HL-60 (cell line): Measurements from ENCODE around the gene MFSD6.

Experiments used
- DNase-seq, 2 experiments: peaks; one replicate each; pipeline ENCODE4 v3.0.0-alpha.2; 2010 to 2020; ENCODE audit warnings: low read depth in 1 of 2, low spot score in 1 of 2
- H3K27ac ChIP-seq: fragments of 250-450 bp; sonication (Bioruptor Pico); replicated peaks from 2 replicates; pipeline ENCODE4 v1.5.1; 2020; ENCODE audit warnings: mild to moderate bottlenecking, moderate library complexity
- H3K27me3 ChIP-seq: fragments of 250-450 bp; sonication (Bioruptor Pico); 2 replicates; pipeline ENCODE4 v1.5.1; 2021; ENCODE audit warnings: mild to moderate bottlenecking, moderate library complexity; ENCODE audit not compliant: insufficient read depth, poor library complexity, severe bottlenecking
- H3K4me3 ChIP-seq: replicated peaks from 2 replicates; pipeline ENCODE4 v1.5.1; 2011; ENCODE audit warnings: mild to moderate bottlenecking, control low read depth, low read length; ENCODE audit not compliant: insufficient read depth
- GABPA ChIP-seq: IDR thresholded peaks from 2 replicates; pipeline ENCODE4 v1.6.1; 2012; ENCODE audit warnings: low read depth
- POLR2AphosphoS5 ChIP-seq: IDR thresholded peaks from 2 replicates; pipeline ENCODE4 v1.6.1; 2012; ENCODE audit warnings: low read depth
- SPI1 ChIP-seq: IDR thresholded peaks from 2 replicates; pipeline ENCODE4 v1.6.1; 2012; ENCODE audit warnings: low read depth, mild to moderate bottlenecking, borderline replicate concordance
- TF ChIP-seq, protein P1 (sequence below): IDR thresholded peaks from 2 replicates; pipeline ENCODE4 v1.6.1; 2012; ENCODE audit warnings: low read depth; ENCODE audit not compliant: insufficient replicate concordance
- TF ChIP-seq, protein P2 (sequence below): IDR thresholded peaks from one replicate; pipeline ENCODE4 v1.5.1; 2011; ENCODE audit warnings: low read length, control low read depth, inconsistent platforms; ENCODE audit not compliant: insufficient read depth

The MFSD6 gene

DNA sequence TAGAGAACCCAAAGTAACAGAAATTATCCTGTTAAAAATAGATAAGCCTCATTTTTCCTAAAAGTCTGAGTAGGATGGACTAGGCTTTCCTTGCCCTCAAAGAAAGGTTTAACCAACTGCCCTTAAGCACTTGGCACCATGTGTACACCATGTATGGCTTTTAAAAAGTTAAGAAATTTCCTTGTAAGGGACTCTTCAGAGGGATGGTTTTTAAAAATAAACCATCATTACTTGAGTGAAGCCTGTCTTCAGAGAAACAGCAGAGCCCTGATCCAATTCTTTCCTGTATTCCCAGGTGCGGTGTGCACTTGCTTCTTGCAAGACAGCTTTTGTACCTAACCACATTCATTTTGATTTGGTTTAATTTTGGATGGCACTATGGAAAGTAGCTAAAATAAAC lies 127.4 kb downstream of the MFSD6 start:
- no peak for DNase-seq
- Histone ChIP-seq H3K27me3 (no peaks in the 10 kb centered on the region), H3K4me3 (no peak overlapping the region), H3K27ac (peak overlapping the region; percentile 86)
- TF ChIP-seq POLR2AphosphoS5 (no peak), SPI1 (no peak), GABPA (no peak)
- TF ChIP-seq, protein P1, sequence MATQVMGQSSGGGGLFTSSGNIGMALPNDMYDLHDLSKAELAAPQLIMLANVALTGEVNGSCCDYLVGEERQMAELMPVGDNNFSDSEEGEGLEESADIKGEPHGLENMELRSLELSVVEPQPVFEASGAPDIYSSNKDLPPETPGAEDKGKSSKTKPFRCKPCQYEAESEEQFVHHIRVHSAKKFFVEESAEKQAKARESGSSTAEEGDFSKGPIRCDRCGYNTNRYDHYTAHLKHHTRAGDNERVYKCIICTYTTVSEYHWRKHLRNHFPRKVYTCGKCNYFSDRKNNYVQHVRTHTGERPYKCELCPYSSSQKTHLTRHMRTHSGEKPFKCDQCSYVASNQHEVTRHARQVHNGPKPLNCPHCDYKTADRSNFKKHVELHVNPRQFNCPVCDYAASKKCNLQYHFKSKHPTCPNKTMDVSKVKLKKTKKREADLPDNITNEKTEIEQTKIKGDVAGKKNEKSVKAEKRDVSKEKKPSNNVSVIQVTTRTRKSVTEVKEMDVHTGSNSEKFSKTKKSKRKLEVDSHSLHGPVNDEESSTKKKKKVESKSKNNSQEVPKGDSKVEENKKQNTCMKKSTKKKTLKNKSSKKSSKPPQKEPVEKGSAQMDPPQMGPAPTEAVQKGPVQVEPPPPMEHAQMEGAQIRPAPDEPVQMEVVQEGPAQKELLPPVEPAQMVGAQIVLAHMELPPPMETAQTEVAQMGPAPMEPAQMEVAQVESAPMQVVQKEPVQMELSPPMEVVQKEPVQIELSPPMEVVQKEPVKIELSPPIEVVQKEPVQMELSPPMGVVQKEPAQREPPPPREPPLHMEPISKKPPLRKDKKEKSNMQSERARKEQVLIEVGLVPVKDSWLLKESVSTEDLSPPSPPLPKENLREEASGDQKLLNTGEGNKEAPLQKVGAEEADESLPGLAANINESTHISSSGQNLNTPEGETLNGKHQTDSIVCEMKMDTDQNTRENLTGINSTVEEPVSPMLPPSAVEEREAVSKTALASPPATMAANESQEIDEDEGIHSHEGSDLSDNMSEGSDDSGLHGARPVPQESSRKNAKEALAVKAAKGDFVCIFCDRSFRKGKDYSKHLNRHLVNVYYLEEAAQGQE = no peak
- TF ChIP-seq, protein P2, sequence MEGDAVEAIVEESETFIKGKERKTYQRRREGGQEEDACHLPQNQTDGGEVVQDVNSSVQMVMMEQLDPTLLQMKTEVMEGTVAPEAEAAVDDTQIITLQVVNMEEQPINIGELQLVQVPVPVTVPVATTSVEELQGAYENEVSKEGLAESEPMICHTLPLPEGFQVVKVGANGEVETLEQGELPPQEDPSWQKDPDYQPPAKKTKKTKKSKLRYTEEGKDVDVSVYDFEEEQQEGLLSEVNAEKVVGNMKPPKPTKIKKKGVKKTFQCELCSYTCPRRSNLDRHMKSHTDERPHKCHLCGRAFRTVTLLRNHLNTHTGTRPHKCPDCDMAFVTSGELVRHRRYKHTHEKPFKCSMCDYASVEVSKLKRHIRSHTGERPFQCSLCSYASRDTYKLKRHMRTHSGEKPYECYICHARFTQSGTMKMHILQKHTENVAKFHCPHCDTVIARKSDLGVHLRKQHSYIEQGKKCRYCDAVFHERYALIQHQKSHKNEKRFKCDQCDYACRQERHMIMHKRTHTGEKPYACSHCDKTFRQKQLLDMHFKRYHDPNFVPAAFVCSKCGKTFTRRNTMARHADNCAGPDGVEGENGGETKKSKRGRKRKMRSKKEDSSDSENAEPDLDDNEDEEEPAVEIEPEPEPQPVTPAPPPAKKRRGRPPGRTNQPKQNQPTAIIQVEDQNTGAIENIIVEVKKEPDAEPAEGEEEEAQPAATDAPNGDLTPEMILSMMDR = no peak

DNA sequence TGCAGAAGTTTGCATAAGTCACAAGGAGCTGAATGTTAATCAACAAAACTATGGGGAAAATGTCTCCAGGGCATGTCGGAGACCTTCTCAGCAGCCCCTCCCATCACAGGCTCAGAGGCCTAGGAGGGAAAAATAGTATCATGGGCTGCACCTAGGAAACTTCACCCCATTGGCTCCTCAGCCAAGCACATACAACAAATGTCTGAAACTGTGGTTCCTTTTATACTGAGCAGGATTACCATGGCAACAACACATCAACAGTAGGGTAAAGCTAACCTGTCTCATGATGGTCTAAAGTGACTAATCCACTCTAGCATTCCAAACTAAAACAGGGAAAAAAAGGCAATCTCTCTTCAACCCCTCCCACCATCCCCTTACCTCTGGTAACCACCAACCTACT lies 129.6 kb downstream of the MFSD6 start:
- Histone ChIP-seq H3K27ac (no peak overlapping the region), H3K4me3 (no peak overlapping the region), H3K27me3 (no peaks in the 10 kb centered on the region)
- TF ChIP-seq SPI1 = no peak
- DNase-seq = peak in 1 of 2 experiments; percentile 47

DNA sequence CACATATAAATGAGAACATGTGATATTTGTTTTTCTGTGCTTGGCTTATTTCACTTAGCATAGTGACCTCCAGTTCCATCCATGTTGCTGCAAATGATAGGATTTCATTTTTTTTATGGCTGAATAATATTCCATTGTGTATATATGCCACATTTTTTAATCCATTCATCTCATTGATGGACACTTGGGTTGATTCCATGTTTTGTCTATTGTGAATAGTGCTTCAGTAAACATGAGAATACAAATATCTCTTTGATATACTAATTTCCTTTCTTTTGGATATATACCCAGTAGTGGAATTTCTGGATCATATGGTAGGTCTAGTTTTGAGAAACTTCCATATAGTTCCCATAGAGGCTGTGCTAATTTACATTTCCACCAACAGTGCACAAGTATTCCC lies 130.0 kb downstream of the MFSD6 start:
- H3K27ac ChIP-seq = no peak overlapping the region
- TF ChIP-seq GABPA = no peak
- TF ChIP-seq, protein P2 = no peak
- TF ChIP-seq, protein P1 = no peak
- H3K4me3 ChIP-seq = no peak overlapping the region
- no peaks in the 10 kb centered on the region for H3K27me3 ChIP-seq
- DNase-seq = no peak

DNA sequence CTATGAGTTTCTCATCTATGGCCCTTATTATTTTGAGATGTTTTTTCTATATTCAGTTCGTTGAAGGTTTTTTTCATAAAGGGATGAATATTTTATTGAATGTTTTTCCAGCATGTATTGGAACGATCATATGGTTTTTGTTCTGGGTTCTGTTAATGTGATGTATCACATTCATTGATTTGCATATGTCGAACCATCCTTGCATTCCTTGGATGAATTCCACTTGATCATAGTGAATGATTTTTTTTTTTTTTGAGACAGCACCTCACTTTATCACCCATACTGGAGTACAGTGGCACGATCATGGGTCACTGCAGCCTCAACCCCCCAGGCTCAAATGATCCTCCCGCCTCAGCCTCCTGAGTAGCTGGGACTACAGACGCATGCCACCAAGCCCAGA lies 131.9 kb downstream of the MFSD6 start:
- Histone ChIP-seq H3K4me3 (no peak overlapping the region), H3K27ac (no peak overlapping the region), H3K27me3 (no peaks in the 10 kb centered on the region)
- no peak for TF ChIP-seq GABPA
- no peak for TF ChIP-seq SPI1
- TF ChIP-seq, protein P1 = no peak
- TF ChIP-seq, protein P2 = no peak
- no peak for TF ChIP-seq POLR2AphosphoS5
- DNase-seq = no peak
